OCI-LY1 (cell line): ENCODE measurements around the gene LRRC28.

Experiments used
- H2AFZ ChIP-seq: fragments of 200-600 bp; sonication (generic), shearing (Covaris generic); 2 replicates; pipeline ENCODE4 v1.6.0; 2014; ENCODE audit warnings: antibody characterized with exemption, mild to moderate bottlenecking, low read length
- H3F3A ChIP-seq: fragments of 200-600 bp; sonication (generic), shearing (Covaris generic); 2 replicates; pipeline ENCODE4 v1.6.0; 2014; ENCODE audit warnings: mild to moderate bottlenecking, antibody characterized with exemption, low read length, moderate library complexity; ENCODE audit not compliant: insufficient read depth
- H3K27ac ChIP-seq: fragments of 200-600 bp; sonication (generic); 2 replicates; pipeline ENCODE4 v1.5.1; 2014; ENCODE audit warnings: low read length, mixed run types, mild to moderate bottlenecking, low read depth; ENCODE audit not compliant: poor library complexity, severe bottlenecking
- H3K27me3 ChIP-seq: fragments of 200-600 bp; sonication (generic); 2 replicates; pipeline ENCODE4 v1.6.0; 2014; ENCODE audit warnings: antibody characterized with exemption, mild to moderate bottlenecking, low read length, moderate library complexity; ENCODE audit not compliant: insufficient read depth
- H3K36me3 ChIP-seq: fragments of 200-600 bp; sonication (generic); 2 replicates; pipeline ENCODE4 v1.6.1; 2014; ENCODE audit warnings: mild to moderate bottlenecking, antibody characterized with exemption, low read length, moderate library complexity, mixed read lengths; ENCODE audit not compliant: insufficient read depth
- H3K4me1 ChIP-seq: fragments of 200-600 bp; sonication (generic); 2 replicates; pipeline ENCODE4 v1.5.1; 2014; ENCODE audit warnings: mild to moderate bottlenecking, low read length, moderate library complexity; ENCODE audit not compliant: insufficient read depth, severe bottlenecking
- H3K4me2 ChIP-seq: fragments of 200-600 bp; sonication (generic), shearing (Covaris generic); 2 replicates; pipeline ENCODE4 v1.6.1; 2014; ENCODE audit warnings: low read length
- H3K4me3 ChIP-seq: fragments of 200-600 bp; sonication (generic); 2 replicates; pipeline ENCODE4 v1.5.1; 2014; ENCODE audit warnings: low read length, low read depth, mild to moderate bottlenecking, mixed read lengths; ENCODE audit not compliant: poor library complexity, severe bottlenecking
- H3K79me2 ChIP-seq: fragments of 200-600 bp; shearing (Covaris generic); 2 replicates; pipeline ENCODE4 v1.6.1; 2016; ENCODE audit warnings: mixed run types, low read length, mixed read lengths; ENCODE audit not compliant: insufficient read depth
- H3K9ac ChIP-seq: fragments of 200-600 bp; sonication (generic), shearing (Covaris generic); 2 replicates; pipeline ENCODE4 v1.6.1; 2014; ENCODE audit warnings: mild to moderate bottlenecking, low read length, mixed read lengths
- H3K9me2 ChIP-seq: fragments of 200-600 bp; sonication (generic), shearing (Covaris generic); 2 replicates; pipeline ENCODE4 v1.6.1; 2014; ENCODE audit warnings: low read depth, mild to moderate bottlenecking, low read length, mixed read lengths
- H3K9me3 ChIP-seq: fragments of 200-600 bp; shearing (Covaris generic); 2 replicates; pipeline ENCODE4 v1.6.1; 2014; ENCODE audit warnings: low read length, mixed read lengths
- H4K20me1 ChIP-seq: fragments of 200-600 bp; sonication (generic), shearing (Covaris generic); 2 replicates; pipeline ENCODE4 v1.6.0; 2016; ENCODE audit warnings: mild to moderate bottlenecking, low read length; ENCODE audit not compliant: insufficient read depth
- CTCF ChIP-seq: fragments of 200-600 bp; sonication (generic), shearing (Covaris generic); IDR thresholded peaks from 2 replicates; pipeline ENCODE4 v1.5.1; 2017; ENCODE audit warnings: mild to moderate bottlenecking, antibody characterized with exemption, low read length, moderate library complexity, mixed read lengths
- EZH2 ChIP-seq: fragments of 200-600 bp; sonication (generic), shearing (Covaris generic); IDR thresholded peaks from 2 replicates; pipeline ENCODE4 v1.8.0; 2017; ENCODE audit warnings: borderline replicate concordance, mixed run types, mild to moderate bottlenecking, antibody characterized with exemption, low read length, moderate library complexity, mixed read lengths

The LRRC28 gene

GRCh38 chr15:99282586-99282985 is 31.3 kb downstream of the LRRC28 start:
- Histone ChIP-seq H3K36me3 (no peaks in the 10 kb centered on the region), H2AFZ (no peak overlapping the region), H3F3A (no peaks in the 10 kb centered on the region), H3K27ac (no peak overlapping the region), H3K9ac (no peak overlapping the region), H3K9me2 (no peaks in the 10 kb centered on the region), H3K4me2 (no peak overlapping the region), H3K79me2 (no peaks in the 10 kb centered on the region), H4K20me1 (no peaks in the 10 kb centered on the region), H3K27me3 (no peaks in the 10 kb centered on the region), H3K4me1 (peaks cover 8% of the 10 kb centered on the region), H3K4me3 (no peak overlapping the region), H3K9me3 (no peaks in the 10 kb centered on the region)
- TF ChIP-seq CTCF: no peak
- no peak for TF ChIP-seq EZH2

GRCh38 chr15:99283717-99284116 is 32.4 kb downstream of the LRRC28 start:
- Histone ChIP-seq H3K9me2 (no peaks in the 10 kb centered on the region), H3K4me2 (no peak overlapping the region), H3K27me3 (no peaks in the 10 kb centered on the region), H4K20me1 (no peaks in the 10 kb centered on the region), H3K79me2 (no peaks in the 10 kb centered on the region), H3F3A (no peaks in the 10 kb centered on the region), H3K36me3 (no peaks in the 10 kb centered on the region), H3K4me1 (peaks cover 8% of the 10 kb centered on the region), H3K27ac (no peak overlapping the region), H2AFZ (no peak overlapping the region), H3K9ac (no peak overlapping the region), H3K4me3 (no peak overlapping the region), H3K9me3 (no peaks in the 10 kb centered on the region)
- TF ChIP-seq CTCF (no peak), EZH2 (no peak)

GRCh38 chr15:99291643-99292042 is 40.4 kb downstream of the LRRC28 start:
- Histone ChIP-seq H3K27ac (no peak overlapping the region), H3K4me3 (no peak overlapping the region), H2AFZ (no peak overlapping the region), H3F3A (no peaks in the 10 kb centered on the region), H3K9me3 (peaks cover 8% of the 10 kb centered on the region; the same call in 1 of the 2 replicates), H3K4me1 (no peaks in the 10 kb centered on the region), H3K9me2 (no peaks in the 10 kb centered on the region), H4K20me1 (no peaks in the 10 kb centered on the region), H3K27me3 (no peaks in the 10 kb centered on the region), H3K79me2 (no peaks in the 10 kb centered on the region), H3K9ac (no peak overlapping the region), H3K4me2 (no peak overlapping the region), H3K36me3 (peaks cover 26% of the 10 kb centered on the region)
- no peak for TF ChIP-seq CTCF
